Suprapubic skin (tissue), 4 donors: ENCODE results near the gene SPTSSB. TPM values are rescaled to one million over a fixed set of nuclear protein-coding genes. Genes with fewer than 3 reads are reported as not detected.

Experiments used
- DNase-seq, 2 donors: peaks; one replicate each; pipeline ENCODE4 v3.0.0-alpha.2; 2019; ENCODE audit warnings: low spot score in 2 of 2
- H3K27ac ChIP-seq: fragments of 200-600 bp; sonication (generic); one replicate; pipeline ENCODE4 v1.5.1; 2019
- H3K27me3 ChIP-seq: fragments of 200-600 bp; sonication (generic); one replicate; pipeline ENCODE4 v1.5.1; 2019
- H3K36me3 ChIP-seq: fragments of 200-600 bp; sonication (generic); one replicate; pipeline ENCODE4 v1.5.1; 2019
- H3K4me1 ChIP-seq: fragments of 200-600 bp; sonication (generic); one replicate; pipeline ENCODE4 v1.5.1; 2019
- H3K4me3 ChIP-seq: fragments of 200-600 bp; sonication (generic); one replicate; pipeline ENCODE4 v1.5.1; 2019; ENCODE audit warnings: mild to moderate bottlenecking
- H3K9me3 ChIP-seq: fragments of 200-600 bp; sonication (generic); one replicate; pipeline ENCODE4 v1.5.1; 2019
- EP300 ChIP-seq: sonication (generic); formaldehyde crosslinking; IDR thresholded peaks from one replicate; pipeline ENCODE4 v1.6.1; 2017; ENCODE audit warnings: antibody characterized with exemption
- POLR2A ChIP-seq, 2 donors: fragments of 450-650 bp; IDR thresholded peaks; one replicate each; pipeline ENCODE4 v1.6.1; 2017; ENCODE audit warnings: antibody characterized with exemption in 2 of 2, mild to moderate bottlenecking in 2 of 2, moderate library complexity in 2 of 2
- POLR2AphosphoS5 ChIP-seq, 3 donors: sonication (generic); formaldehyde crosslinking; IDR thresholded peaks; one replicate each; pipeline ENCODE4 v1.6.1; 2017; ENCODE audit warnings: antibody characterized with exemption in 3 of 3
- WGBS: methylation state at CpG from one replicate; pipeline ENCODE4 v1.1.5; 2018; 5-methylcytosine and 5-hydroxymethylcytosine counted together
- total RNA-seq, 4 donors: library from RNA; depleted of rRNA; stranded (reverse); fragments of >200 nt; gene quantifications; one replicate each; pipeline ENCODE4 v1.1.0, GENCODE V29; 2016
- TF ChIP-seq, protein P1 (sequence below), 2 donors: fragments of 200-600 bp in 1 of 2; fragments of 450-650 bp in 1 of 2; sonication (generic) in 1 of 2; IDR thresholded peaks; one replicate each; pipeline ENCODE4 v1.5.1; 2016 to 2019; ENCODE audit warnings: antibody characterized with exemption in 2 of 2, mild to moderate bottlenecking in 1 of 2, moderate library complexity in 1 of 2

Gene SPTSSB
- total RNA-seq, 4 donors from 2014 or later: 46.1 to 140 (median 56.0) TPM

- no peaks in the 10 kb centered on the region for H3K27me3 ChIP-seq
- no peak for DNase-seq
- 71% methylated on average over 2 of the region's 2 CpGs for WGBS
- no peak overlapping the region for H3K4me3 ChIP-seq
- no peaks in the 10 kb centered on the region for H3K9me3 ChIP-seq
- peak overlapping the region; percentile 84 for H3K27ac ChIP-seq
- no peaks in the 10 kb centered on the region for H3K36me3 ChIP-seq
- TF ChIP-seq POLR2AphosphoS5 (IDR thresholded peaks at IDR 0.05) (no peak), POLR2A (IDR thresholded peaks at IDR 0.05) (no peak), EP300 (no peak)
- TF ChIP-seq, protein P1, sequence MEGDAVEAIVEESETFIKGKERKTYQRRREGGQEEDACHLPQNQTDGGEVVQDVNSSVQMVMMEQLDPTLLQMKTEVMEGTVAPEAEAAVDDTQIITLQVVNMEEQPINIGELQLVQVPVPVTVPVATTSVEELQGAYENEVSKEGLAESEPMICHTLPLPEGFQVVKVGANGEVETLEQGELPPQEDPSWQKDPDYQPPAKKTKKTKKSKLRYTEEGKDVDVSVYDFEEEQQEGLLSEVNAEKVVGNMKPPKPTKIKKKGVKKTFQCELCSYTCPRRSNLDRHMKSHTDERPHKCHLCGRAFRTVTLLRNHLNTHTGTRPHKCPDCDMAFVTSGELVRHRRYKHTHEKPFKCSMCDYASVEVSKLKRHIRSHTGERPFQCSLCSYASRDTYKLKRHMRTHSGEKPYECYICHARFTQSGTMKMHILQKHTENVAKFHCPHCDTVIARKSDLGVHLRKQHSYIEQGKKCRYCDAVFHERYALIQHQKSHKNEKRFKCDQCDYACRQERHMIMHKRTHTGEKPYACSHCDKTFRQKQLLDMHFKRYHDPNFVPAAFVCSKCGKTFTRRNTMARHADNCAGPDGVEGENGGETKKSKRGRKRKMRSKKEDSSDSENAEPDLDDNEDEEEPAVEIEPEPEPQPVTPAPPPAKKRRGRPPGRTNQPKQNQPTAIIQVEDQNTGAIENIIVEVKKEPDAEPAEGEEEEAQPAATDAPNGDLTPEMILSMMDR (IDR thresholded peaks at IDR 0.05): no peak
- peaks cover 43% of the 10 kb centered on the region for H3K4me1 ChIP-seq
Observed at GRCh38 chr3:161348796-161349400, 22.4 kb downstream of the SPTSSB start.

DNA sequence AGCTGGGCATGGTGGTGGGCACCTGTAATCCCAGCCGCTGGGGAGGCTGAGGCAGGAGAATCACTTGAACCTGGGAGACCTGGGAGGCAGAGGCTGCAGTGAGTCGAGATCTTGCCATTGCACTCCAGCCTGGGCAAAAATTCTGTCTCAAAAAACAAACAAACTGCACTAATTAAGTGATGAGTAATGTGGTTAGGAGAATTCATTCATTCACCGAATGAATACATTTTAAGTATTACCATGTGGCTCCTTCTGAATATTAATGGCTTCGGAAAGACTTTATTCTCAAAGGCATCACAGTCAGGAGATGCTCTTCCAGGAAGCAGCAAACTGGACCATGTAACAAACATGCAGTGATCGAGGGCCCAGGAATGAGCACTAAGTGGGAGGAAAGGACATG lies 23.6 kb downstream of the SPTSSB start:
- H3K4me3 ChIP-seq: no peak overlapping the region
- no peaks in the 10 kb centered on the region for H3K27me3 ChIP-seq
- H3K4me1 ChIP-seq: peaks cover 43% of the 10 kb centered on the region
- H3K36me3 ChIP-seq: no peaks in the 10 kb centered on the region
- DNase-seq: no peak
- H3K9me3 ChIP-seq: no peaks in the 10 kb centered on the region
- no peak overlapping the region for H3K27ac ChIP-seq
- TF ChIP-seq, protein P1 (IDR thresholded peaks at IDR 0.05): no peak
- TF ChIP-seq POLR2AphosphoS5 (IDR thresholded peaks at IDR 0.05): no peak
- TF ChIP-seq EP300: no peak
- TF ChIP-seq POLR2A (IDR thresholded peaks at IDR 0.05): no peak
- 79% methylated on average over 5 of the region's 5 CpGs for WGBS

GRCh38 chr3:161345023-161345422 lies 26.3 kb downstream of the SPTSSB start:
- 42% methylated on average over 2 of the region's 2 CpGs for WGBS
- Histone ChIP-seq H3K4me3 (no peak overlapping the region), H3K4me1 (peaks cover 25% of the 10 kb centered on the region), H3K27me3 (no peaks in the 10 kb centered on the region), H3K9me3 (no peaks in the 10 kb centered on the region), H3K36me3 (no peaks in the 10 kb centered on the region), H3K27ac (no peak overlapping the region)
- TF ChIP-seq EP300 (no peak), POLR2A (IDR thresholded peaks at IDR 0.05) (no peak), POLR2AphosphoS5 (IDR thresholded peaks at IDR 0.05) (no peak)
- TF ChIP-seq, protein P1 (IDR thresholded peaks at IDR 0.05): no peak
- DNase-seq: no peak

GRCh38 chr3:161343986-161344385 lies 27.3 kb downstream of the SPTSSB start:
- no peak for TF ChIP-seq EP300
- TF ChIP-seq, protein P1 (IDR thresholded peaks at IDR 0.05): no peak
- Histone ChIP-seq H3K27ac (no peak overlapping the region), H3K27me3 (no peaks in the 10 kb centered on the region), H3K4me3 (no peak overlapping the region), H3K36me3 (no peaks in the 10 kb centered on the region), H3K4me1 (peaks cover 16% of the 10 kb centered on the region), H3K9me3 (no peaks in the 10 kb centered on the region)
- WGBS: 100% methylated on average over 1 of the region's 1 CpG
- no peak for DNase-seq

DNA sequence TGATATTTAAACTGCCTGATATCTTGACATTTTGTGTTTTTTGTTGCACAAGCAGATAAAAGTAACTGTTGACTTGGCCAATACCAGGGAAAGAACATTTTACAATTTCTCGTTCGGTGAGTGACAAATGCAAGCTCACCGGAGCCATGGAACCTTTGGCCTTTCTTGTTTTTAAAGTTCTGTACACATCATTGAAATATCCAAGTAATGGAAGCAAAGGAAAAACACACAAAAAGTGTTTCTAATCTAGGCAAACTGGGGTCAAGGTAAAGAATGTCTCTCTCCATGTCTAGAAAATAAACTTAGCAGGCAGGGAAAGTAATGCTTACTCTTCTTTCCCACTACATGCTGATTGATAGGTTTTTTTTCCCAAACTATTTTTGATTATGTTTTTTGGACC lies 27.8 kb downstream of the SPTSSB start:
- Histone ChIP-seq H3K27ac (no peak overlapping the region), H3K27me3 (no peaks in the 10 kb centered on the region), H3K36me3 (no peaks in the 10 kb centered on the region), H3K9me3 (no peaks in the 10 kb centered on the region), H3K4me3 (no peak overlapping the region), H3K4me1 (peaks cover 12% of the 10 kb centered on the region)
- TF ChIP-seq POLR2A (IDR thresholded peaks at IDR 0.05): no peak
- 93% methylated on average over 3 of the region's 3 CpGs for WGBS
- DNase-seq: no peak

- 86% methylated on average over 3 of the region's 3 CpGs for WGBS
Observed at GRCh38 chr3:161342629-161343028, 28.7 kb downstream of the SPTSSB start.

More at GRCh38 chr3:161342629-161343028, 28.7 kb downstream of the SPTSSB start:
- H3K27me3 ChIP-seq: no peaks in the 10 kb centered on the region
- no peak overlapping the region for H3K27ac ChIP-seq
- DNase-seq: no peak
- H3K4me1 ChIP-seq: peaks cover 4% of the 10 kb centered on the region
- no peaks in the 10 kb centered on the region for H3K9me3 ChIP-seq
- TF ChIP-seq POLR2A (IDR thresholded peaks at IDR 0.05) (no peak), POLR2AphosphoS5 (IDR thresholded peaks at IDR 0.05) (no peak), EP300 (no peak)
- TF ChIP-seq, protein P1 (IDR thresholded peaks at IDR 0.05): no peak
- H3K4me3 ChIP-seq: no peak overlapping the region
- no peaks in the 10 kb centered on the region for H3K36me3 ChIP-seq
